ENCODE data around the gene MRPL37.
"Not testable (repeated sequence)": the region's sequence is repeated elsewhere in the genome, so short reads cannot be mapped to it uniquely, and the experiment has no call there.

The MRPL37 gene

GRCh38 chr1:54163573-54163972 lies 36.4 kb upstream of the MRPL37 start:
- Histone ChIP-seq H2AFZ (ENCODE audit: low read length) (no peak overlapping the region), H3K9me3 (ENCODE audit: low read length) (no peaks in the 10 kb centered on the region), H3K4me1 (ENCODE audit: insufficient read depth, low read length, severe bottlenecking) (no peaks in the 10 kb centered on the region), H3K9ac (ENCODE audit: low read length) (no peak overlapping the region), H3K9me2 (ENCODE audit: low read depth, low read length) (no peaks in the 10 kb centered on the region), H4K20me1 (ENCODE audit: insufficient read depth, low read length) (no peaks in the 10 kb centered on the region), H3K4me3 (ENCODE audit: low read depth, low read length, poor library complexity, severe bottlenecking) (no peak overlapping the region), H3K27me3 (ENCODE audit: insufficient read depth, low read length) (no peaks in the 10 kb centered on the region), H3K4me2 (ENCODE audit: low read length) (no peak overlapping the region), H3F3A (ENCODE audit: insufficient read depth, low read length) (no peaks in the 10 kb centered on the region), H3K36me3 (ENCODE audit: insufficient read depth, low read length) (no peaks in the 10 kb centered on the region), H3K27ac (ENCODE audit: low read depth, low read length, poor library complexity, severe bottlenecking) (no peak overlapping the region), H3K79me2 (ENCODE audit: insufficient read depth, low read length) (no peaks in the 10 kb centered on the region)
- no peak for TF ChIP-seq CTCF (IDR thresholded peaks at IDR 0.05; ENCODE audit: low read length)
- no peak for TF ChIP-seq EZH2 (IDR thresholded peaks at IDR 0.05; ENCODE audit: borderline replicate concordance, low read length)

- Histone ChIP-seq H3K9me3 (ENCODE audit: low read length) (no peaks in the 10 kb centered on the region), H3K9ac (ENCODE audit: low read length) (no peak overlapping the region), H3K27me3 (ENCODE audit: insufficient read depth, low read length) (no peaks in the 10 kb centered on the region), H2AFZ (ENCODE audit: low read length) (no peak overlapping the region), H3K4me2 (ENCODE audit: low read length) (no peak overlapping the region), H3K4me1 (ENCODE audit: insufficient read depth, low read length, severe bottlenecking) (no peaks in the 10 kb centered on the region), H3K79me2 (ENCODE audit: insufficient read depth, low read length) (no peaks in the 10 kb centered on the region), H3K9me2 (ENCODE audit: low read depth, low read length) (no peaks in the 10 kb centered on the region), H3K27ac (ENCODE audit: low read depth, low read length, poor library complexity, severe bottlenecking) (no peak overlapping the region), H3K36me3 (ENCODE audit: insufficient read depth, low read length) (no peaks in the 10 kb centered on the region), H3K4me3 (ENCODE audit: low read depth, low read length, poor library complexity, severe bottlenecking) (no peak overlapping the region), H4K20me1 (ENCODE audit: insufficient read depth, low read length) (no peaks in the 10 kb centered on the region), H3F3A (ENCODE audit: insufficient read depth, low read length) (no peaks in the 10 kb centered on the region)
- TF ChIP-seq CTCF (IDR thresholded peaks at IDR 0.05; ENCODE audit: low read length) (no peak), EZH2 (IDR thresholded peaks at IDR 0.05; ENCODE audit: borderline replicate concordance, low read length) (no peak)
Observed at GRCh38 chr1:54165146-54165545, 34.8 kb upstream of the MRPL37 start.

- H3K9me2 ChIP-seq (ENCODE audit: low read depth, low read length) = not testable (repeated sequence)
Observed at GRCh38 chr1:54166357-54166756, 33.6 kb upstream of the MRPL37 start.

GRCh38 chr1:54167422-54168139 lies 32.4 kb upstream of the MRPL37 start:
- Histone ChIP-seq H3K9me2 (ENCODE audit: low read depth, low read length) (no peaks in the 10 kb centered on the region), H3K36me3 (ENCODE audit: insufficient read depth, low read length) (no peaks in the 10 kb centered on the region), H3K4me2 (ENCODE audit: low read length) (no peak overlapping the region), H4K20me1 (ENCODE audit: insufficient read depth, low read length) (no peaks in the 10 kb centered on the region), H3F3A (ENCODE audit: insufficient read depth, low read length) (no peaks in the 10 kb centered on the region), H3K4me3 (ENCODE audit: low read depth, low read length, poor library complexity, severe bottlenecking) (no peak overlapping the region), H3K9ac (ENCODE audit: low read length) (no peak overlapping the region), H3K27ac (ENCODE audit: low read depth, low read length, poor library complexity, severe bottlenecking) (no peak overlapping the region), H3K4me1 (ENCODE audit: insufficient read depth, low read length, severe bottlenecking) (no peaks in the 10 kb centered on the region), H3K9me3 (ENCODE audit: low read length) (no peaks in the 10 kb centered on the region), H3K79me2 (ENCODE audit: insufficient read depth, low read length) (no peaks in the 10 kb centered on the region), H2AFZ (ENCODE audit: low read length) (no peak overlapping the region), H3K27me3 (ENCODE audit: insufficient read depth, low read length) (no peaks in the 10 kb centered on the region)
- TF ChIP-seq CTCF (IDR thresholded peaks at IDR 0.05; ENCODE audit: low read length) (no peak), EZH2 (IDR thresholded peaks at IDR 0.05; ENCODE audit: borderline replicate concordance, low read length) (no peak)

More at GRCh38 chr1:54166357-54166756, 33.6 kb upstream of the MRPL37 start:
- not testable (repeated sequence) for H3K27ac ChIP-seq (ENCODE audit: low read depth, low read length, poor library complexity, severe bottlenecking); H3K79me2 ChIP-seq (ENCODE audit: insufficient read depth, low read length); H3K27me3 ChIP-seq (ENCODE audit: insufficient read depth, low read length); H2AFZ ChIP-seq (ENCODE audit: low read length); H3K4me2 ChIP-seq (ENCODE audit: low read length); H4K20me1 ChIP-seq (ENCODE audit: insufficient read depth, low read length); H3K36me3 ChIP-seq (ENCODE audit: insufficient read depth, low read length); H3K9ac ChIP-seq (ENCODE audit: low read length); H3K9me3 ChIP-seq (ENCODE audit: low read length); H3K4me1 ChIP-seq (ENCODE audit: insufficient read depth, low read length, severe bottlenecking); H3F3A ChIP-seq (ENCODE audit: insufficient read depth, low read length); H3K4me3 ChIP-seq (ENCODE audit: low read depth, low read length, poor library complexity, severe bottlenecking)
